H1 (cell line): ENCODE measurements around the gene TNS4. TPM values are rescaled to one million over a fixed set of nuclear protein-coding genes. Genes with fewer than 3 reads are reported as not detected.

Experiments
- CTCF ChIA-PET: fragments of 300-600 bp; sonication (Branson Sonifier 250); formaldehyde crosslinking; loops from one replicate; lab custom pipeline; 2021; ENCODE audit not compliant: partially characterized antibody; lab: Charles Lee
- POLR2A ChIA-PET: fragments of 300-600 bp; sonication (Branson Sonifier 250); formaldehyde crosslinking; loops from one replicate; lab custom pipeline; 2021; ENCODE audit warnings: inconsistent platforms; ENCODE audit not compliant: partially characterized antibody; lab: Charles Lee
- DNase-seq, 2 experiments: peaks; one replicate each; pipeline versions ENCODE4 v3.0.0 to v3.0.0-alpha.2; 2010 to 2022; ENCODE audit warnings: low spot score in 2 of 2, low read depth in 1 of 2, mixed read lengths in 1 of 2
- FAIRE-seq: peaks from 2 replicates; lab custom pipeline; 2011; peaks lifted over from hg19 to GRCh38; lab: Jason Lieb, UNC
- H2AFZ ChIP-seq: 2 replicates; pipeline ENCODE4 v1.8.1; 2012; ENCODE audit warnings: low read length, inconsistent platforms
- H2AK5ac ChIP-seq: 2 replicates; pipeline ENCODE4 v1.6.1; 2013; ENCODE audit warnings: low read depth, low read length
- H2BK120ac ChIP-seq: replicated peaks from 2 replicates; pipeline ENCODE3; 2013; ENCODE audit warnings: low read depth, low read length, inconsistent platforms
- H2BK12ac ChIP-seq: 2 replicates; pipeline ENCODE4 v1.6.1; 2013; ENCODE audit warnings: low read depth, low read length
- H2BK15ac ChIP-seq: 2 replicates; pipeline ENCODE4 v1.6.1; 2013; ENCODE audit warnings: low read length
- H2BK20ac ChIP-seq: 2 replicates; pipeline ENCODE4 v1.6.1; 2013; ENCODE audit warnings: low read length
- H2BK5ac ChIP-seq: 2 replicates; pipeline ENCODE4 v1.6.1; 2013; ENCODE audit warnings: low read depth, low read length
- H3K14ac ChIP-seq: 2 replicates; pipeline ENCODE4 v1.6.1; 2013; ENCODE audit warnings: inconsistent platforms; ENCODE audit not compliant: insufficient read length
- H3K18ac ChIP-seq: 2 replicates; pipeline ENCODE4 v1.6.1; 2013; ENCODE audit warnings: low read length; ENCODE audit errors: extremely low read depth
- H3K23ac ChIP-seq: 2 replicates; pipeline ENCODE4 v1.6.1; 2013; ENCODE audit warnings: inconsistent platforms; ENCODE audit not compliant: insufficient read length
- H3K23me2 ChIP-seq: 2 replicates; pipeline ENCODE4 v1.6.1; 2013; ENCODE audit warnings: low read depth, low read length
- H3K27ac ChIP-seq: 2 replicates; pipeline ENCODE4 v1.6.1; 2011; ENCODE audit warnings: low read depth, low read length, inconsistent platforms
- H3K27me3 ChIP-seq, 4 experiments: replicated peaks in 1 of 4; 1 replicate in 1 of 4; 2 replicates in 3 of 4; pipeline versions ENCODE4 v1.6.1 to v1.8.1; 2011 to 2013; ENCODE audit warnings: low read length in 3 of 4, mild to moderate bottlenecking in 3 of 4, inconsistent platforms in 2 of 4, mixed read lengths in 2 of 4, moderate library complexity in 1 of 4; ENCODE audit not compliant: control insufficient read depth in 3 of 4, insufficient read depth in 3 of 4; ENCODE audit errors: extremely low read depth in 1 of 4
- H3K36me3 ChIP-seq, 4 experiments: 2 replicates each; pipeline versions ENCODE4 v1.6.1 to v1.8.1; 2011 to 2013; ENCODE audit warnings: mild to moderate bottlenecking in 4 of 4, low read length in 3 of 4, moderate library complexity in 2 of 4, control low read depth in 1 of 4, inconsistent platforms in 1 of 4; ENCODE audit not compliant: insufficient read depth in 4 of 4, control insufficient read depth in 2 of 4
- H3K4ac ChIP-seq: replicated peaks from 2 replicates; pipeline ENCODE3; 2013; ENCODE audit warnings: low read length, low read depth, mixed read lengths, inconsistent platforms; ENCODE audit not compliant: insufficient read length
- H3K4me1 ChIP-seq, 4 experiments: replicated peaks in 1 of 4; 1 replicate in 1 of 4; 2 replicates in 3 of 4; pipeline versions ENCODE4 v1.6.1 to v1.8.1; 2011 to 2013; ENCODE audit warnings: low read length in 3 of 4, inconsistent platforms in 2 of 4, mixed read lengths in 1 of 4; ENCODE audit not compliant: insufficient read depth in 4 of 4, control insufficient read depth in 3 of 4
- H3K4me2 ChIP-seq, 2 experiments: 2 replicates each; pipeline versions ENCODE4 v1.6.1 to v1.8.1; 2011 to 2013; ENCODE audit warnings: low read depth in 2 of 2, low read length in 2 of 2, control low read depth in 1 of 2, inconsistent platforms in 1 of 2, mild to moderate bottlenecking in 1 of 2; ENCODE audit not compliant: insufficient read depth in 1 of 2
- H3K4me3 ChIP-seq, 4 experiments: fragments of 200-600, 300-600 bp in 1 of 4; sonication (generic), shearing (Covaris generic), sonication (Bioruptor Twin) in 1 of 4; 2 replicates each; pipeline versions ENCODE4 v1.5.1 to v1.8.1; 2011 to 2016; ENCODE audit warnings: low read length in 4 of 4, low read depth in 3 of 4, control low read depth in 2 of 4, inconsistent platforms in 2 of 4, mild to moderate bottlenecking in 2 of 4, mixed read lengths in 1 of 4, moderate library complexity in 1 of 4; ENCODE audit not compliant: insufficient read depth in 2 of 4; ENCODE audit errors: extremely low read depth in 1 of 4
- H3K56ac ChIP-seq: replicated peaks from 2 replicates; pipeline ENCODE3; 2013; ENCODE audit warnings: low read depth, mild to moderate bottlenecking, mixed read lengths, low read length, inconsistent platforms; ENCODE audit not compliant: insufficient read length
- H3K79me1 ChIP-seq: 2 replicates; pipeline ENCODE4 v1.6.1; 2013; ENCODE audit warnings: low read depth, low read length, control low read depth
- H3K79me2 ChIP-seq, 2 experiments: 2 replicates each; pipeline versions ENCODE4 v1.6.1 to v1.8.1; 2012 to 2013; ENCODE audit warnings: low read length in 2 of 2, mild to moderate bottlenecking in 2 of 2, inconsistent platforms in 1 of 2; ENCODE audit not compliant: insufficient read depth in 2 of 2, control insufficient read depth in 1 of 2
- H3K9ac ChIP-seq, 4 experiments: replicated peaks in 1 of 4; 1 replicate in 1 of 4; 2 replicates in 3 of 4; pipeline versions ENCODE4 v1.6.1 to v1.8.1; 2011 to 2013; ENCODE audit warnings: low read depth in 3 of 4, low read length in 3 of 4, control low read depth in 2 of 4, mild to moderate bottlenecking in 2 of 4, moderate library complexity in 2 of 4, inconsistent platforms in 1 of 4; ENCODE audit errors: extremely low read depth in 1 of 4
- H3K9me3 ChIP-seq, 2 experiments: 2 replicates each; pipeline versions ENCODE4 v1.6.1 to v1.8.1; 2012 to 2013; ENCODE audit warnings: mild to moderate bottlenecking in 2 of 2, moderate library complexity in 2 of 2, control low read depth in 1 of 2, inconsistent platforms in 1 of 2, low read depth in 1 of 2, low read length in 1 of 2, mixed read lengths in 1 of 2; ENCODE audit not compliant: insufficient read depth in 2 of 2
- H4K20me1 ChIP-seq, 2 experiments: replicated peaks in 1 of 2; 2 replicates each; pipeline versions ENCODE3 to v1.8.1; 2011 to 2013; ENCODE audit warnings: inconsistent platforms in 2 of 2, low read length in 2 of 2, mild to moderate bottlenecking in 1 of 2; ENCODE audit not compliant: insufficient read depth in 2 of 2, control insufficient read depth in 1 of 2
- H4K5ac ChIP-seq: 2 replicates; pipeline ENCODE4 v1.6.1; 2013; ENCODE audit warnings: low read length, low read depth, mixed read lengths, inconsistent platforms; ENCODE audit not compliant: insufficient read length
- H4K8ac ChIP-seq: 2 replicates; pipeline ENCODE4 v1.8.0; 2013; ENCODE audit warnings: mild to moderate bottlenecking, moderate library complexity, low read length, inconsistent platforms; ENCODE audit not compliant: insufficient read depth; ENCODE audit errors: extremely low read depth
- H4K91ac ChIP-seq: replicated peaks from 2 replicates; pipeline ENCODE3; 2013; ENCODE audit warnings: low read length, mixed read lengths, inconsistent platforms; ENCODE audit not compliant: insufficient read length
- ASH2L ChIP-seq: fragments of 200-600, 300-600 bp; sonication (generic); IDR thresholded peaks from one replicate; pipeline ENCODE4 v1.7.1; 2017; ENCODE audit warnings: low read length
- BCL11A ChIP-seq, 2 experiments: IDR thresholded peaks; one replicate each; pipeline ENCODE4 v1.6.1; 2011; ENCODE audit warnings: low read depth in 2 of 2, low read length in 2 of 2, mild to moderate bottlenecking in 2 of 2
- HDAC2 ChIP-seq, 2 experiments: fragments of 300-600 bp in 1 of 2; sonication (generic) in 1 of 2; IDR thresholded peaks; 2 replicates each; pipeline ENCODE4 v1.6.1; 2011 to 2012; ENCODE audit warnings: low read depth in 2 of 2, low read length in 2 of 2, mild to moderate bottlenecking in 2 of 2, moderate library complexity in 2 of 2, borderline replicate concordance in 1 of 2, inconsistent platforms in 1 of 2
- HDAC6 ChIP-seq: IDR thresholded peaks from one replicate; pipeline ENCODE4 v1.7.1; 2012; ENCODE audit warnings: low read depth, mild to moderate bottlenecking, inconsistent platforms, low read length, moderate library complexity
- KDM1A ChIP-seq: fragments of 200-600, 300-600 bp; sonication (generic); IDR thresholded peaks from 2 replicates; pipeline ENCODE4 v1.7.1; 2016; ENCODE audit warnings: mild to moderate bottlenecking, low read length, borderline replicate concordance
- PHF8 ChIP-seq: fragments of 200-600 bp; sonication (generic); conservative IDR thresholded peaks from 2 replicates; pipeline ENCODE4 v1.7.1; 2012; ENCODE audit warnings: low read depth, mild to moderate bottlenecking, inconsistent platforms, low read length, moderate library complexity
- RNF2 ChIP-seq: fragments of 200-900, 300-1000 bp; sonication (generic); IDR thresholded peaks from 2 replicates; pipeline ENCODE4 v1.7.1; 2016; ENCODE audit warnings: borderline replicate concordance, low read depth, mild to moderate bottlenecking, antibody characterized with exemption, low read length; ENCODE audit not compliant: poor library complexity, severe bottlenecking; ENCODE audit errors: missing control alignments
- SIX5 ChIP-seq: IDR thresholded peaks from 2 replicates; pipeline ENCODE4 v1.6.1; 2011; ENCODE audit warnings: mild to moderate bottlenecking, low read depth, low read length
- SP1 ChIP-seq: IDR thresholded peaks from 2 replicates; pipeline ENCODE4 v1.6.1; 2011; ENCODE audit warnings: low read depth, low read length
- TAF1 ChIP-seq: IDR thresholded peaks from 2 replicates; pipeline ENCODE4 v1.6.1; 2011; ENCODE audit warnings: mild to moderate bottlenecking, low read depth, low read length
- TCF12 ChIP-seq: IDR thresholded peaks from 2 replicates; pipeline ENCODE4 v1.6.1; 2011; ENCODE audit warnings: low read depth, mild to moderate bottlenecking, low read length
- TEAD4 ChIP-seq: IDR thresholded peaks from 2 replicates; pipeline ENCODE4 v1.6.1; 2012; ENCODE audit warnings: low read depth, low read length, inconsistent platforms, mixed read lengths
- YY1 ChIP-seq: IDR thresholded peaks from 2 replicates; pipeline ENCODE4 v1.6.1; 2011; ENCODE audit warnings: low read depth, mild to moderate bottlenecking, low read length
- WGBS, 2 experiments: shearing (Covaris generic) in 1 of 2; methylation state at CpG; one replicate each; pipeline versions ENCODE4 v1.1.6 to v1.1.7; 2013 to 2015; ENCODE audit warnings: low lambda C conversion rate in 2 of 2, mixed read lengths in 2 of 2, inconsistent platforms in 1 of 2, low coverage in 1 of 2, missing lambda C conversion rate in 1 of 2; ENCODE audit not compliant: insufficient replicate concordance in 2 of 2, insufficient coverage in 1 of 2, insufficient read length in 1 of 2; ENCODE audit errors: extremely low coverage in 1 of 2, missing lambda C conversion rate in 1 of 2; 5-methylcytosine and 5-hydroxymethylcytosine counted together
- polyA plus RNA-seq, 7 experiments: library from polyadenylated mRNA; depleted of rRNA in 3 of 7; stranded (reverse) in 5 of 7; unstranded in 2 of 7; fragments of >200 nt in 5 of 7; fragments of 200-250 nt in 2 of 7; gene quantifications; 1 replicate in 5 of 7; 2 replicates in 1 of 7; 4 replicates in 1 of 7; pipeline versions ENCODE4 v1.2.1 to v1.2.3, GENCODE V29; 2011 to 2013; ENCODE audit warnings: missing spikeins in 2 of 7, mixed read lengths in 2 of 7
- total RNA-seq: library from RNA; stranded (reverse); fragmentation: NEBNext Ultra II Directional; extraction: Animal tissue kit (Norgen Biotek cat#: 25700); gene quantifications from 2 replicates; pipeline ENCODE4 v1.2.1, GENCODE V29; 2021

Gene TNS4
- total and polyA plus RNA-seq, 2 of the 8 experiments (the other 6 are each of a cell fraction or from before 2014, with no cell fraction given), result 0.20 to 0.21 TPM

- Histone ChIP-seq H3K14ac (no peak overlapping the region), H2BK5ac (no peak overlapping the region), H3K23me2 (peaks cover 3% of the 10 kb centered on the region; the same call in 1 of the 2 replicates), H3K79me1 (no peaks in the 10 kb centered on the region), H4K5ac (no peak overlapping the region), H4K91ac (no peak overlapping the region), H3K4me3 (no peak overlapping the region), H2BK15ac (no peak overlapping the region), H3K27ac (no peak overlapping the region), H3K56ac (no peak overlapping the region), H4K20me1 (no peaks in the 10 kb centered on the region), H2AFZ (no peak overlapping the region), H3K4ac (no peak overlapping the region), H3K27me3 (no peaks in the 10 kb centered on the region), H3K9me3 (no peaks in the 10 kb centered on the region), H3K9ac (no peak overlapping the region), H4K8ac (no peak overlapping the region), H3K79me2 (no peaks in the 10 kb centered on the region), H3K4me2 (no peak overlapping the region), H3K4me1 (peaks cover 0 to 8% (median 3%) of the 10 kb centered on the region in 4 experiments; a peak in 2 of 7 replicates), H2AK5ac (no peak overlapping the region), H2BK120ac (no peak overlapping the region), H3K23ac (no peak overlapping the region), H3K36me3 (no peaks in the 10 kb centered on the region), H3K18ac (no peak overlapping the region), H2BK20ac (no peak overlapping the region), H2BK12ac (no peak overlapping the region)
- no peak for FAIRE-seq
- CTCF ChIA-PET, result interaction anchor here (0.6 to 19.4 kb wide), 49 partner anchors 8 to 800 kb away, joined by 3 to 435 read pairs (median 4); partner anchors contain the start of genes IGFBP4, TNS4 and TOP2A
- WGBS, 2 experiments, result 84% methylated on average over 6 of the region's 6 CpGs; no CpG with 5 or more reads in 1 of the 2 experiments
- POLR2A ChIA-PET, result interaction anchor here (0.6 to 1.7 kb wide), 15 partner anchors 15 to 175 kb away, joined by 3 to 7 read pairs (median 4); partner anchors contain the start of gene TOP2A
- DNase-seq, result no peak
- no peak for TF ChIP-seq TCF12
- no peak for TF ChIP-seq RNF2
- TF ChIP-seq KDM1A, result no peak
- no peak for TF ChIP-seq YY1
- TF ChIP-seq TAF1, result no peak
- TF ChIP-seq HDAC6, result no peak
- no peak for TF ChIP-seq PHF8
- TF ChIP-seq ASH2L, result no peak
- no peak for TF ChIP-seq TEAD4
- no peak for TF ChIP-seq SP1
- TF ChIP-seq SIX5, result no peak
- TF ChIP-seq BCL11A (IDR thresholded peaks at IDR 0.05; ENCODE audit: low read depth in 2 of 2, low read length in 2 of 2), result no peak
- no peak for TF ChIP-seq HDAC2 (IDR thresholded peaks at IDR 0.05; ENCODE audit: borderline replicate concordance in 1 of 2, low read depth in 2 of 2, low read length in 2 of 2)
These were observed 31.3 kb upstream of the TNS4 start for GRCh38 chr17:40532520-40533253.
